Measurements from ENCODE around the gene HGFAC.

- TF ChIP-seq POLR2AphosphoS5 (IDR thresholded peaks at IDR 0.05; ENCODE audit: borderline replicate concordance, low read depth, low read length) (no peak), EZH2 (IDR thresholded peaks at IDR 0.05) (no peak)
Observed at GRCh38 chr4:3411676-3412075, 30.1 kb upstream of the HGFAC start.

Measured in SK-N-MC (cell line).